Measurements from ENCODE around the gene MYO1G. TPM values are rescaled to one million over a fixed set of nuclear protein-coding genes. Genes with fewer than 3 reads are reported as not detected.

The MYO1G gene
- total RNA-seq, 2 experiments from 2014 or later = 23.6 to 87.3 TPM

DNA sequence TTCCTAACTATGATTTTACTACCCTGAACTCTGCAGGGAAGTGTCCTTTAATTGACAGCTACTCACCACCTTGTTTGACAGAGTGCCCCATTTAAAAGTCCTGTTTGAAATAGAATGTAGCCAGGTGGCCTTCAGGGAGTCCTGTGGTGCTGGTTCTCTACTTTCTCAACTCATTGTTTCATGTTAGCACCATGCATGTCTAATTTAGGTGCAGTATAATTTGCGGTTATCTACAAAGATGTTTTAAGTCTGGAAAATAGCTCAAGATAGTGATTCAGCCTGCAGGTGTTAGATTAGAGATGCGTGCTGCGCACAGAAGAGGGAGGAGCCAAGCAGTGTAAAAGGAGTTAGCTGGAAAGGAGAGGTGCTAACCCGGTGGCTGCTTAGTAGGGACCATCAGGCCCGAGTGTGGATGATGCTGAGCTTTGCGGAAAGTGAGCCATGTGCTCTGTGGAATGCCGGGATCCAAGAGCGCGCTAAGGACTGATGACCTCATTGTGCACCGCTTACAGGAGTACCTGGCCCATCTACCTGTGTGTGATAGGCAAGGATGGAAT lies 22.4 kb upstream of the MYO1G start:
- Histone ChIP-seq H3K4me3 (ENCODE audit: low read depth, low read length, poor library complexity, severe bottlenecking) (peak overlapping the region; percentile 86), H3K27ac (ENCODE audit: low read depth, low read length, poor library complexity, severe bottlenecking) (peak overlapping the region; percentile 98), H3K36me3 (ENCODE audit: insufficient read depth, low read length) (peaks cover 47% of the 10 kb centered on the region), H3K9me3 (ENCODE audit: low read length) (no peaks in the 10 kb centered on the region), H3K4me2 (ENCODE audit: low read length) (peak overlapping the region; percentile 98), H3K9me2 (ENCODE audit: insufficient read depth, low read length) (no peaks in the 10 kb centered on the region), H4K20me1 (ENCODE audit: insufficient read depth, low read length) (peaks cover 23% of the 10 kb centered on the region; the same call in 1 of the 2 replicates), H3K4me1 (ENCODE audit: insufficient read depth, low read length, poor library complexity, severe bottlenecking) (peaks cover 78% of the 10 kb centered on the region), H2AFZ (ENCODE audit: low read length) (no peak overlapping the region), H3K79me2 (ENCODE audit: insufficient read depth, low read depth, low read length) (peaks cover 64% of the 10 kb centered on the region)
- intact Hi-C loops (cut with micrococcal nuclease; ENCODE audit: unreplicated experiment) = loop anchor here (1.0 to 2.0 kb wide), 5 partner anchors 22 to 394 kb away; partner anchors contain the start of genes H2AZ2, MYO1G, OGDH and TBRG4
- POLR2A ChIA-PET = interaction anchor here (0.8 to 10.2 kb wide), 21 partner anchors 9 to 153 kb away, joined by 3 to 206 read pairs (median 6); partner anchors contain the start of genes H2AZ2, MYO1G, PURB and TBRG4
- TF ChIP-seq EZH2phosphoT487 (IDR thresholded peaks at IDR 0.05; ENCODE audit: borderline replicate concordance, low read depth, low read length) = no peak
- TF ChIP-seq, protein P1, sequence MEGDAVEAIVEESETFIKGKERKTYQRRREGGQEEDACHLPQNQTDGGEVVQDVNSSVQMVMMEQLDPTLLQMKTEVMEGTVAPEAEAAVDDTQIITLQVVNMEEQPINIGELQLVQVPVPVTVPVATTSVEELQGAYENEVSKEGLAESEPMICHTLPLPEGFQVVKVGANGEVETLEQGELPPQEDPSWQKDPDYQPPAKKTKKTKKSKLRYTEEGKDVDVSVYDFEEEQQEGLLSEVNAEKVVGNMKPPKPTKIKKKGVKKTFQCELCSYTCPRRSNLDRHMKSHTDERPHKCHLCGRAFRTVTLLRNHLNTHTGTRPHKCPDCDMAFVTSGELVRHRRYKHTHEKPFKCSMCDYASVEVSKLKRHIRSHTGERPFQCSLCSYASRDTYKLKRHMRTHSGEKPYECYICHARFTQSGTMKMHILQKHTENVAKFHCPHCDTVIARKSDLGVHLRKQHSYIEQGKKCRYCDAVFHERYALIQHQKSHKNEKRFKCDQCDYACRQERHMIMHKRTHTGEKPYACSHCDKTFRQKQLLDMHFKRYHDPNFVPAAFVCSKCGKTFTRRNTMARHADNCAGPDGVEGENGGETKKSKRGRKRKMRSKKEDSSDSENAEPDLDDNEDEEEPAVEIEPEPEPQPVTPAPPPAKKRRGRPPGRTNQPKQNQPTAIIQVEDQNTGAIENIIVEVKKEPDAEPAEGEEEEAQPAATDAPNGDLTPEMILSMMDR (conservative IDR thresholded peaks at IDR 0.05; ENCODE audit: low read length) = no peak
- CTCF ChIA-PET (ENCODE audit: unreplicated experiment) = interaction anchor here (1.0 to 2.7 kb wide), 5 partner anchors 15 to 28 kb away, joined by 3 to 17 read pairs (median 4); no protein-coding TSS in a partner anchor
- BruUV-seq (replicated peaks) = no TSS peak
- DNase-seq (ENCODE audit: low spot score) = peak; percentile 96

DNA sequence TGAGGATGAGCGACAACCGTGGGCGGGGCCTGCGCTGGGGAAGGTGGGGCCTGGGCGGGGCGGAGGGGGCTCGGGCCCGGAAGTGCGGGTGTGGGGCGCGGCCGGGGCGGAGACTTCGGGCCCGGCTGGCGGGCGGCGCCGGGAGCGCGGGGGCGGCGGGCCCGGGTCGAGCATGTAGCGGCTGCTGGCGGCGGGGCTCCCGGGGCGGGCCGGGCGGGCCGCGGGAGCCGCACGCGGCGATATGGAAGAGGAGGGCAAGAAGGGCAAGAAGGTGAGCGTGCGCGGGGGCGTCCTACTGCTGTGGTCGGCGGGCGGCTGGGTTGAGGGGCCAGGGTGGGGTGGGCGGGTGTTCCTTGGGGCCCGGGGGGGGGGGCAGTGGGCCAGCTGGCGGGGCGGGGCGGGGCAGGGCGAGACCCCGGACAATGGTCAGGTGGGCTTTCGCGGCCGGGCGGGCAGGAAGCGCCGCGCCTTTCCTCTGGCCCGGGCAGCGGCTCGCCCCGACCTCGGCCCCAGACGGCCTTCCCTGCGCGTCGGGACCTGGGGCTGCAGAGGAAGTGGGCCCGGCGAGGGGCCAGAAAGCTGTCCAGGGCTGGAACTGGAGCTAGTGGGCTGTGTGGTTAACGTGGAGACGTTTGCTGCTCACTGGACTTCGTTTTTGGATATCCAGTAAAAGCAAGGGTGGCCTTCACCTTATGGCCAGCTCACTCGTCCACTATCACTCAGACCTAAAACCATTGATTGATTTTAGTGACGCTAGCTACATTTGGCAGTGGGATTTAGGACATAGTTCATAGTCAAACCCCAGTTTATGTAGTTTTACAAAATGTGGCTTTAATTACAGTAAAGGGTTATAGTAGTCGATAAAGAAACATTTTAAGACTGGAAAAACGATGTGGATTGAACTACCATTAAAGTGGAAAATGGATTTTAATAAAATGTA lies 21.5 kb upstream of the MYO1G start, which contains the start of gene CCM2:
TSS of gene CCM2 (plus strand) at position 109 of the 940 bp plus-strand sequence. CDS start at position 242, 133 bp downstream.
- peak within 1 kb of the TSS; percentile 98 for H3K4me2 ChIP-seq (ENCODE audit: low read length)
- intact Hi-C loops (cut with micrococcal nuclease; ENCODE audit: unreplicated experiment) = loop anchor here (1.0 to 2.0 kb wide), 5 partner anchors 21 to 394 kb away; partner anchors contain the start of genes H2AZ2, MYO1G, OGDH and TBRG4
- peaks cover 17% of the 10 kb centered on the region; the same call in 1 of the 2 replicates for H4K20me1 ChIP-seq (ENCODE audit: insufficient read depth, low read length)
- H3K36me3 ChIP-seq (ENCODE audit: insufficient read depth, low read length) = peaks cover 38% of the 10 kb centered on the region
- POLR2A ChIA-PET = interaction anchor here (0.6 to 10.2 kb wide), 27 partner anchors 10 to 1646 kb away, joined by 3 to 206 read pairs (median 4); partner anchors contain the start of genes DBNL, MYO1G and TBRG4
- H2AFZ ChIP-seq (ENCODE audit: low read length) = peak within 1 kb of the TSS; percentile 47; the same call in 1 of the 2 replicates
- peak; percentile 50 for DNase-seq (ENCODE audit: low spot score)
- H3K9me2 ChIP-seq (ENCODE audit: insufficient read depth, low read length) = no peaks in the 10 kb centered on the region
- CTCF ChIA-PET (ENCODE audit: unreplicated experiment) = interaction anchor here (0.6 to 2.7 kb wide), 4 partner anchors 9 to 52 kb away, joined by 3 to 17 read pairs (median 6); no protein-coding TSS in a partner anchor
- no TSS peak for BruUV-seq (replicated peaks)
- H3K27ac ChIP-seq (ENCODE audit: low read depth, low read length, poor library complexity, severe bottlenecking) = peak within 1 kb of the TSS; percentile 98
- H3K79me2 ChIP-seq (ENCODE audit: insufficient read depth, low read depth, low read length) = peaks cover 55% of the 10 kb centered on the region
- H3K9me3 ChIP-seq (ENCODE audit: low read length) = no peaks in the 10 kb centered on the region
- peaks cover 78% of the 10 kb centered on the region for H3K4me1 ChIP-seq (ENCODE audit: insufficient read depth, low read length, poor library complexity, severe bottlenecking)
- no peak for TF ChIP-seq EZH2phosphoT487 (IDR thresholded peaks at IDR 0.05; ENCODE audit: borderline replicate concordance, low read depth, low read length)
- TF ChIP-seq, protein P1 (conservative IDR thresholded peaks at IDR 0.05; ENCODE audit: low read length) = no peak
- H3K4me3 ChIP-seq (ENCODE audit: low read depth, low read length, poor library complexity, severe bottlenecking) = peak within 1 kb of the TSS; percentile 86

All from OCI-LY7 (cell line).